ENCODE measurements around the gene FARS2.

FARS2 gene

DNA sequence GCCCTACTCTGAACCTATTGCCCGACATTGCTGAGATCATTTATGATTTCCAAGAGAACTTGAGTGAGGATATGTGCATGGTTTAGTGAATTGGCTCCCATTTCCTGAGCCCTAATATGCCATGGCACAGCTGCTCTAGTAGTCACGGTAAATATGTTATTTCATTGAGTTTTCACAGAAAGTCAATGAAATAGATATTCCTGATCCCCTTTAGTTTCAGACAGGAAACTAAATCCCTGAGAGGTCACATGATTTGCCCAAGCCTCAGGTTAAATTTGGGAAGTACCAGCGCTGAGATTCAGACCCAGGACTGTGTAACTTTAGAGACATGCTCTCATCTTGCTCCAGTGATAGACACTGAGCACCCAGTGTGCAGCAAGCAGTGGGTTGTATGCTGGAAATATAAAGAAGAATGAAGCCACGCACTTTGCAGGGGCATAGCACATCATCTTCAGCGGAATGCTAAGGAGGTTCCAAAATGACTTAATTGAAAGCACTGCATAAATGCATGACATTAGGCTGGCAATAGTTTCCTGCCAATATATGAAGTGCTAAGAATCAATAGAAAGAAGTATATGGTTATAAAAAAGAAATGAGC, 70.6 kb downstream of the FARS2 start:
- DNase-seq = no peak

DNA sequence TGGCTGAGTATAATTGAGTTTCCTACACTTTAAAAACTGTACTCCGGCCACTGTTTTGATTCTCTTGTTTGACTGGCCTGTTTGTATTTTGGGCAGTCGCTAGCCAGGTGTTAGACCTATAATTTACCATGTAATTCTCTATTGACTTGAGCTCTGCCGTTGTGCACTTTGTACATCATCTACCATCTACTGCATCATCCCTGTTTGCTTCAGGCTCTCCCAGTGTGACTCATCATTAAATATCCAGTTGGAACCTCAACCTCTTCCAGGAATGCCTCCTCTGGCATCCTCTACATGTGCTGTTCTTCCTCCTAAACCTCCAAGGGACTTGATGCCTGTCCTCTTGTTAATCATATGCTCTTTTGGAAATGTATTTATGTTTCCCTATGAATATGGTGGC, 72.3 kb downstream of the FARS2 start:
- DNase-seq = no peak

DNA sequence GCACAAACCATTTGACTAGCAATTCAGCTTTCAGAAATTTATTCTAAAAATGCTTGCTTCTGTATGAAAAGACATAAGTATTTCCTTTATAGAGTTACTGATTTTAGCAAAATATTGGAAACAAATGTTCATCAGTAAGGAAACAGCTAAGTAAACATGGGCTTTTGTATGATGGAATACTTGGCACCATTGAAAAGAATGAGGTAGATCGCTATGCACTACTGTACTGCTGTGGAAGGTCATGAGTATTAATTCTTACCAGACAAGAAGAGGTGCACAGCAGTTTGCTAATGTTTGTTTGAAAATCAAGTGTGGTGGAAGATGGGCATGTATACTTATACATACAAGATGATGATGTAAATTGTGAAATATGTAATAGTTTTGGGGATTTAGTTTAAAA, 73.0 kb downstream of the FARS2 start:
- DNase-seq = no peak

DNA sequence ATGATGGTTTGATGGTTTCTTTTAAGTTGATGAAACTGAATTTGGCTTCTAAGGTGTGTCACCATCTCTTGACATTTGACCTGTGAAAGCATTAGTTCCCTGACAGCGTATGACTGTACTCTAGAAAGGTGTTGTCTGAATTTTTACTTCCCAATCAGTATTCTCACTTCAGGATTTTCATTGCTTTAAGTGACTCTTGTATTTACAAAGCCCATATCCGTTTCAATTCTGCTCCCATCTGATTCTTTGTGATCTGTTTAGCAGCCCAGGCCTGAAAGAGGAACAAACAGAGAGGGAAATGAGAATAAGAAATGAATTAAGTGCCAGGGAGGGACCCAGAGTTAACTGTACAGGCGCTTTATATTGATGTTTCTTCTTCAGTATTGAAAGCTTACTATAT, 73.7 kb downstream of the FARS2 start:
- DNase-seq = no peak

DNA sequence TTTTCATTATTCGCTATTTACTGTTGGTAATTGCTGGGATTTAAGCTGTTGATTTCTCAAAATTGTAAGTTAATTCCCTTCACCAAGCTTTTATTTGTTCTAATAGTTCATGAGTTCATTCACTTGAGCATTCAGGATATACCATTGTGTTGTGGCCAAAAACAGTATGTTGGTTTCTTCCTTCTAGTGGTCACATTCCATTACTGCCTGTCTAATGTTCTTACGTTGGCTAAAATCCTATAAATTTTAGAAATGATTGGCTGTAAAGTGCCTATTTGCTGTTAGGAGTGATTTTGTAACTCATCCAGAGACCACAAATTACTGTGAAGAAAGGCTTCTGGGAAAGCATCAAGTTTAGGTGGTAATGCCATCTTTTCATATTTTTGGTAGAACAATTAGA, 76.3 kb downstream of the FARS2 start:
- no peak for DNase-seq

DNA sequence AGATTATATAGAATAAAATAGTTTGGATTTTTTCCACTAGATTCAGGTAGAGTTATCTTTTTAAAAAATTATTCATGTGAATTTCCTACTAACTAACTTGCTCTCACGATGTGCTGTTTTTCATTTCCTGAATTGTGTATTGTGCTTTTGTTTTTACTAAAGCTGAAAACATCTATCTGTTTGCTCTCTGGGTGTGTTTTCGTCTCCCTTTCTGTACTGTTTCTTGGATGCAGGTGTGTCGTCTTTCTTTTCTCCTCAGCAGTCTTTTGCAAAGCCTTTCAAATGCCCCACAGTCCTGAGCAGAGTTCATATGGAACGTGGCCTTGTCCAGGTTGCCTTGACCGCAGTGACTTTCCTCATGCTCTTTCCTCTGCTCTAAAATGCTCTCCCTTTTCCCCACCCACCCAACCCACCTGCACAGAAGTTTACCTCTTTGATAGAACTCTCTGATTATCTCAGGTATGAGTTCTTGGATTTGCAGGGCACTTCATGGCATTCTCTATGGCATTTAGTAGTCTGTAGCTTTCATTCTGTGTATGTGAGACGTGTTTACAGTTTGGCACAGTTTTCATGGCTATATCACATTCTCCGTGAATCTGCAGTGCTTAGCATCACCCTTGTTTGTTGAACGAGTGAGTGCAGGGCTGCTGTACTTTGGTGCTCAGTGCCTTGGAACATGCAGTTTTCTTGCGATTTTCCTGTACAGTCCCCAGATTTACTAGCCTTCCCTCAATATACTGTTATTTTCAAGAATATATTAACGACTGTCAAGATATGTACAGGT, 77.1 kb downstream of the FARS2 start:
- no peak for DNase-seq

DNA sequence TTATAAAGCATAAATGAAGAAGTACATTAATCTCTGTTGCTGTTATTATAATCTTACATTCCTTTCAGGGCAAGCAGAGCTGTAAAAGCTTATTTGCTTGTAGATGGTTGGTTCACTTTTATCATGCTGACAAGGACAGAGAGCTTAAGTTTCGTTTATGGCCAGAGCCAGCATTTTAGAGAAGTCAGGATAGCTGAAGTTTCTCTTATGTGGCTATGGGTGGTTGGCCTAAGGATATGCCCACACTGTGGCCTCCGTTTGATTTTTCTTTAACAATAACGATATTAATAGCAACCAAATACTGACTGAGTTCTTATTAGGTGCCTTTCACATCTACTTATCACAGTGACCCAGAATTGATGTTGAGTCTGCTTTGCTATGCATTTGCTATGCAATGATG, 78.5 kb downstream of the FARS2 start:
- DNase-seq = no peak

DNA sequence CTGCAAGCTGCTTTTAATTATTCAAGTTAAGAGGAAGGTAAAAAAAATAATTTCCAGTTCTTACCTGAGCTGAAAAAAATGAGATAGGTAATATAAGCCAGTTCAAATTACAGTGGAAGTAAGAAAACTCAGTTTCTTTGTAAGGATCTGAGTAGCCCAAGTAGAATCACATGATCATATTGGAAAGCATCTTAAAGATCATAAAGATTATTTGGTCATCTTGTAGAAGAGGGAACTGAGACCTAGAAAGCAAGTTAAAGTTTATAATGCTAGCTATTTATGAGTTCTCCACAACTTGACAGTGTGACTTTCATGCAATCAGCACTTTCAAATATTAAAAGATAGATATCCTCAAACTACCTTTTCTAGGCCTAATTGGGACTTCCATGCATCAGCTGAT, 80.5 kb downstream of the FARS2 start:
- no peak for DNase-seq

DNA sequence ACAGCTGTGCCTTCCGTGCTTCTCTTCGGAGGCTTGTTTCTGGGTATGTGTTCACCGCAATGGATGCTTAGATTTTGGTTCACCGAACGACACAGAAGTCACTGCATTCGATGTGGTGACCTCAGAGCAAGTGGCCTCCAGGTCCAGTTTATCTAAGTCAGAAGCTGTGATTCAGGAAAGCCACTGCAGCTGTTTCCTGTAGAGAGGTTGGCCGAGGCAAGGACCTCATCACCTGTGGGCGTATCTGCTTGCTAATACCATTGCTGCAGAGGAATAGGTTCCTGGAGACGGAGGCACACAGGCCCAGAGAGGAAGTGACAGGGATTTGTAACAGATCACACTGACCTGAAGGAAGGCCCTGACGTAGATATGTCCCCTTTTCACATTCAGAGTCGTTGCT, 82.7 kb downstream of the FARS2 start:
- DNase-seq = no peak

DNA sequence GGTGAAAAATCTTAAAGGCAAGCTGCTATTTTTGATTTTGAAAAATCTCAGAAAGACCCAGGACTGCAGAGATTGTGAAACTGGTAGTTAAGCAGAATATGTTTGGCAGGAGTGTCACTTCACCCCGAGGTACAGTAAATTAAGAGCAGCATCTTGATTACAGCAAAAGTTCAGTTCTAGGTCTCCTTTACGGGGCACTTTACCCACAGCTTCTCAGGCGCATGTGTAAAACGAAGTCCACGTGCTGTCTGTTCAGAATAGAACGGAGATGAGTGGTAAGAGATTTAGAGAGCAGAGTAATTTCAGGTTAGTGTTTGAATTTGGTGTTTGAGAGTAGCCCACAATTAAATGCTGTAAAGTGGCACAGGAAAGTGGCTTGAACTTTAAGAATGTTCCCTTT, 84.0 kb downstream of the FARS2 start:
- DNase-seq = no peak

DNA sequence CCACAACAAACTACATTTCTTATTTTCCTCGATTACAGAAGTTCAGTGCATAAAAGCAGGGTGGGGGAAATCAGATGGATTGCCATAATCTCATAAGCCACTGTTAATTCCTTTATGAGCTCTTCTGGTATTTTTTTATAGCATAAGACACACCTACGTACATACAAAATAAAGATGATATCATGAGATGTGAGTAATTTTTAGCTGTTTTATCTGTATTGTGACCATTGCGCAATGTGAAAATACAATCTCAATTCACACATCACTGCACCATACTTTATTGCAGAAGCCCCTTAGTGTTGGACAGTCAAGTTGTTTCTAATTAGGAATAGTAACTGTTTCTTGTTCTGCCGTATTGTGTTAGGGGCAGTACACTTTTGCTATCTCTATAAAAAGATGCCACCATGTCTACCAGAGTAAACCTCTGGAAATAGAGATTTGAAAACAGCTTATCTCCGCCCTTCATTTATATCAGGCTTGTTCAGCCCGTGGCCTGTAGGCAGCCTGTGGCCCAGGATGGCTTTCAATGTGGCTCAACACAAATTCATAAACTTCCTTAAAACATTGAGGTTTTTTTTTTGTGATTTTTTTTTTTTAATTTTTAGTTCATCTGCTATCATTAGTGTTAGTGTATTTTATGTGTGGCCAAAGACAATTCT, 90.4 kb downstream of the FARS2 start:
- no peak for DNase-seq

DNA sequence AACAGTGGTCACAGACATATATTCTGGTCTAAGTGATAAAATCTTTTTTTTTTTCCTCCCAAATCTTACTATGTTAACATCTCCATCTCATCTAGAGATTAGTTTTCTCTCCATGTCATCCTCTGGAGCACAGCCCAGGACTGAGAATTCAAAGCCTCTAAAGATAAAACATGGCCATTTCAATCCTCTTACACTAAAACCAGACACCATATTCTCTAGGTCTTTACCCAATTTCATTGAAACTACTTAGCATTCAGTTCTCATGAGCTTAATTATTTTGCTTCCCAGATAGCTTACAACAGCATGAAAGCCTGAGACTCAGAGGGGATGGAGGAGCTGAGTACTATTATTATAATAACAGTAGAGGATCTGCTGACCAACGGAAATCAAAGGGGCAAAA, 92.7 kb downstream of the FARS2 start:
- DNase-seq = no peak

DNA sequence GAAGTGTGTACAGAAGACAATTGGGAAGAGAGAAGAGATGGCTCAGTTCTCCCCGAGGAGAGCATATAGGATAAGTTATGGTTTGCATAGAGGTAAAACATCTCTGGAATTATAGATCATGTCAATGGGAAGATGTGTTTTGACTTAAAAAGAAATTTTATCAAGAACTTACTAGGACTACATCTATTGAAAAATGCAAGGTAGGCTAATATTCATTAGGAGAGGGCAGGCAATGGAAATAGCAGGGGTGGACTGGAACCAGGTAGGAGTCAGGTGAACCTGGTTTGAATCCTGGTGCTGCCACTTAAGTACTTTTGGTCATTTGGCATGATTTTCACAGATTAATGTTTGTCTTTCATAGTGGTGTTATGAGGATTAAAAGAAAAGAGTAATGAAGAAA, 96.2 kb downstream of the FARS2 start:
- no peak for DNase-seq

DNA sequence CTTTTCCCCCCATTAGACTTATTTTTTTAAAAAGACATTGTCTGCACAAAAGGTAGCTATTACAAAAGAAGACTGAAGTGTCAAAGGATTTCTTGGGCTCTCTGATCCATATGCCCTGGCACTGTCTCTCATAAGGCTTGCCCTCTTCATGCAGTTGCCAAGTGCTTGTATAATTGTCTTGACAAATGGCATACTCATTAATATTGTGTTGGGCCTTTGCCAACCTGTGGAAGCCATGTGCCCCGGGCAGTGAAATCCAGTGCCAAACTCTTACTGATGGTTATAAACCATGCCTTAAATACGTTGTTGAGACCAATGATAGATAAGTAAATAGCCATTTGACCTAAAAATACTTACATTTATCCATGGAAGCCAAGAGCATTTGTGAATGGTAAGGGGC, 98.1 kb downstream of the FARS2 start:
- DNase-seq = no peak

DNA sequence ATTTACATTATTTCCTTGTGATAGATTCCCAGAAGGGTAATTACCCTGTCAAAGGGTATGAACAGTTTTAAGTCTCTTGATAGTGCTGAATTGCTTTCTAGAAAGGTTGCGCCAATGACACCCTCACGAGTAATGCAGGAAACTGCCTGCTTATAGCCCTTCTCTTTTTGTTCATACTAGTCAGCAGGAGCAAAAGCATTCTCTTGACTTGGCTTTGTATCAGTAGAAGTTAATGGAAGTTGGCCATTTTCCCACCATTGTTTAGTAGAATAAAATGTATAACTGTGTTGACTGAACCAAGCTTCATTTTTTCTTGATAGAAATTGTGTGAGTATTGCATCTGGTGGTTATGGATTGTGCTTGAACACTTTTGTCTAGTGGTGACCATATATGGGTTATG, 100.1 kb downstream of the FARS2 start:
- DNase-seq = no peak

DNA sequence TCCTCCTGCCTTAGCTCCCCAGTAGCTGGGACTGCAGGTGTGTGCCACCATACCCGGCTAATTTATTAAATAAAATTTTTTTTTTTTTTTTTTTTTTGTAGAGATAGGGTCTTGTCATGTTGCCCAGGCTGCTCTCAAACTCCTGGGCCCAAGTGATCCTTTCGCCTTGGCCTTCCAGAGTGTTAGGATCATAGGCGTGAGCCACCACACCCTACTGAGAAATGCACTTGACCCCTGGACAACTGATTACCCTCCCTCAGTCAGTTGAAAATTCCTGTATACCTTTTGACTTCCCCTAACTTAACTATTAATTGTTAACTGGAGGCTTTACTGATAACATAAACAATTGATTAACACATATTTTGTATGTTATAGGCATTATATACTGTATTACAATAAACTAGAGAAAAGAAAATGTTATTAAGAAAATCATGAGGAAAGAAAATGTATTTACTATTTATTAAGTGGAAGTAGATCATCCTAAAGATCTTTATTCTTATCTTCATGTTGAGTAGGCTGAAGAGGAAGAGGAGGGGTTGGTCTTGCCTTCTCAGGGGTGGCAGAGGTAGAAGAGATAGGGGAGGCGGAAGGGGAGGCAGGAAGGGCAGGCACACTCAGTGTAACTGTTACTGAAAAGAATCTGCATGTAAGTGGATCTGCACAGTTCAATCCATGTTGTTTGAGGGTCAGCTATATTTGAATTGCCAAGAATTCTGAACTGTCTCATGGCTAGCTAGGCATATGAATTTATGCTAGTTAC, 104.3 kb downstream of the FARS2 start:
- no peak for DNase-seq

DNA sequence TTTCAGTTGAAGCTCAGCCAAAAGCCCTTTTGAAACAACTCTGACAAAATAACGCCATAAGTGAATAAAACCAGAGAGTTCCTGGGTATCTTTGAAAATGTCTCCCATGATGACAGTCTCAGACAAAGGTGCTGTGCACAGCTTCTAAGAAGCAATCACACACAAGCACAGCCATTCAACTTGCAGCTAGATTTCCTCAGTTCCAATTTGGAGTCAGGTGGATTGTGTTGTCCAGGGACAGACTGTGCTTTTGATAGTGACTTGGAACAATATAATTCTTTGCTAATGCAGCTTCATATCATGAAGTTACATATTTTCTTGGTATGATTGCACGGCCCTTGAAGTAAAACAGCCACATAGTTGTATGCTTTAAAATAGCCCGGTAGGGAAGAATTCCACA, 105.6 kb downstream of the FARS2 start:
- no peak for DNase-seq

DNA sequence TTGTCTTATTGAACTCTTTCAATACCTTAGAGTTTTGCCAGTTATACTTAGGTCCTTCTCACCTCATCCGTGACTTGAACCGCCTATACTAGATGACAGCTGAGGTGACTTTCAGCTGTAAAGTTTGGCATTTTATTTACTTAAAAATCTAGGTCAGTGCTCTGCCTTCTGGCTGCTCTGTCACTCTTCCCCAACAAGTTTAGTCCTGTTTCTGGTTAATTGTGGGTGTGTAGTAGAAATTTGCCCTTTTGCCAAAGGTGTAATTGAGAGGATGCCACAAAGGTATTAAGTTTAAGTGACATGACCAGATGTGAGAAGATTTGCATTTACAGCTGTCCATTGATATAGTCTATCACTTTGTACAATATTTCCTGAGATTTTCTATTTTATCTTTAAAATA, 106.2 kb downstream of the FARS2 start:
- no peak for DNase-seq

DNA sequence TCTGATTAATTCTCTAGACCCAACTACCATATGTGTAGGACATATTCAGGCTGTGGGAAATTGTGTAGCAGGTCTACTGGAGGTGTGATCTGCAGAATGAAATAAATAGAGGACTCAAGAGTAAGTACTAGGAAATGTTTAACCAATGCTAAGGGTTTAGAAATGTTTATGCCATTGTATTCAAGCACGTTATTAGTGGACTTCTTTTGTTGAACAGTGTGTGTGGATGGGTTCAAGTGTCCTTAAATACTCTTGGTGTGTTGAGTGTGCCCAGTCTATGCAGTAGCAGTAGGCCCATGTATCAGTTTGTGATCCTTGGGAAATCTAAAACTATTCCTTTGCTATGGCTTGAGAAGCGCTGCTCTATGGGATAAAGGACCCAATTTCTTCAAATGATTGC, 112.1 kb downstream of the FARS2 start:
- DNase-seq = no peak

DNA sequence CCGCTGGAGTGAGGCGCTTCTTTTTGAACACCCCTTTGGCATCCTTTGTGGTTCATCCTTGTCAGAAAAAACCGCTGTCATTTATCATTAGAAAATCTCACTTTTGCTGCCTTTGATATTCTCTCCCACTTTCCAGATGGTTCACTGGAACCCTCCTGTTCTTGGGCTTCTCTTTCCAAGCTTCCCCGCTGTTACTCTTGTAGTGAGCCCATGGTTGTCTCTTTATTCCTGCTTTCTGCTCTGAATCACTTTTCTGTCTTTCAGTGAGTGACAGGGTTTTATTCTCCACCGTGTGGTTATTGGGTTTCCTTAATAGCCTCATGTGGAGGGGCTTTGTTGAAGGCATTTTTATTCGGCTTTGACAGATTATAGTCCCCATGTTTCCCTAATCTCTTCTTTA, 117.0 kb downstream of the FARS2 start:
- no peak for DNase-seq

DNA sequence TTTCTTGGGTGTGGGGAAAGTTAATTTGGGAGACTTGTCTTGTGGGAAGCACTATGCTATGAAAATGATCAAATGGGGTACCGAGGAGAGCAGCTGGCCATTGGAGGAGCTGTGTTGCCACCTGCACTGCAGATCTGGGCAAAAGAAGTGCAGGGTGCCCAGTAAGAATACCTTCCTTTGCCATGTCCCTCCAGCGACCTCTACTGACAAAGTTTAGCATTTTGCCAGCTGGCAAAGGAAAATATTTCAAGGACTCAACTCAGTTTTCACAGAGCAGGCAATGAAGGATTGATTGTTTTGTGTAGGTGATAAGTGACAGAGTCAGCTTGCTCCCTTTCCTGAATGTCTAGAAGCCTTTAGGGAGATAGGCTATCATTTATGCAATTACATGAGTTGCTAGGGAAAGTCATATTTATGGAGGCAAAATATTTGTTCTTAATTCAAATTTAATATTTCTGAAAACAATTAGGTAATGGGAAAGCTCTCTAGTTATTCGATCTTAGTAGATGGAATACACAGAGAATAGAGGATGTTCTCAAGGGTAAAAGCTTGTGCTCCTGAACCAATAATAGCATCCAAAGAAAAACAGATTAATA, 118.4 kb downstream of the FARS2 start:
- DNase-seq = no peak

DNA sequence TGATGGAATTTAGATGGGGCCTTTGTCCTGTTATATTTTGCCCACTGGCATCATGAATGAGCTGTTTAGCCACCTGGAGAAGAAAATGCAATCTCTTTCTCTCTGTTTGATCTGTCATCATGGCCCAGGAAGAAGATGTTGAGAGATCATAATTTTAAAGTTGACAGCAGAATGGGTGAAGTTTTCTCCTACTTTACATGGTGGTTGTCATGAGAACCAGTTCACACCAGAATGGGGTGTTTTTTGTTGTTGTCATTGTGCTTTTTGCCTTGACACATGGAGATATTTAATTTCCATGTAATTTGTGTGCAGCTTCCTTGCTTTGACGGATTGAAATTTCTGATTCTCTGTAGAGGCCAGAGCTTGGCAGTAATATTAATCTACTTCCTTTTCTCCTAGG, 122.5 kb downstream of the FARS2 start:
- no peak for DNase-seq

DNA sequence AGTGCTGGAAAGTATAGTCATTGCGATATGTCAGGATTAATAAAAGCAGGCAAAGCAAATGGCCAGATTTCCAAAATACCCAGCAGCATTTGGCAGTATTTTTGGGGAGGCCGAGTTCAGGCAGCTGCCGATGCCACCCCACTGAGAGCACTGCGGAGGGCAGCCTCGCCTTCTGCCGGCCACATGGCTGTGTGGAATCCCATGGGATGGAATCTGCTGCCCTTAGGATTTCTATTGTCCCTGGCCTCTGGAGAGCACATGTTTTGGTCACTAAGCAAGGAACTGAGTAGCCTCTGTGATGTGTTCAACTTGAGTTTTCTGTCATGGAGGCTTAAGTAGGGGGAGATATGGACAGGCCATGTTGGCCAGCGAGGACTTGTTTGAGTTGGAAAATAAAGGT, 123.0 kb downstream of the FARS2 start:
- no peak for DNase-seq
